Breast epithelium (tissue), 3 donors: ENCODE data around the gene ENTPD2.

ENCODE experiments used
- CTCF ChIP-seq, 3 donors: fragments of 450-650 bp; IDR thresholded peaks; one replicate each; pipeline ENCODE4 v1.5.1; 2016 to 2017; ENCODE audit warnings: antibody characterized with exemption in 3 of 3, mild to moderate bottlenecking in 3 of 3, moderate library complexity in 3 of 3
- POLR2A ChIP-seq: fragments of 450-650 bp; IDR thresholded peaks from one replicate; pipeline ENCODE4 v1.6.1; 2016; ENCODE audit warnings: antibody characterized with exemption, mild to moderate bottlenecking, moderate library complexity
- POLR2AphosphoS5 ChIP-seq, 3 donors: sonication (generic); formaldehyde crosslinking; IDR thresholded peaks; one replicate each; pipeline ENCODE4 v1.6.1; 2017; ENCODE audit warnings: antibody characterized with exemption in 3 of 3

GRCh38 chr9:137021568-137021978 lies 32.3 kb downstream of the ENTPD2 start:
- TF ChIP-seq POLR2AphosphoS5 (IDR thresholded peaks at IDR 0.05) (no peak), CTCF (IDR thresholded peaks at IDR 0.05) (no peak), POLR2A (no peak)
